HepG2 (cell line): ENCODE results near the gene NEK6. TPM values are rescaled to one million over a fixed set of nuclear protein-coding genes. Genes with fewer than 3 reads are reported as not detected.

Experiments
- ATAC-seq: fragments of 200-7000 bp; cut with Tn5 transposase; 3 replicates; pipeline ENCODE4 v1.9.1; 2020; ENCODE audit warnings: mild to moderate bottlenecking, moderate library complexity
- BruUV-seq: library from RNA; stranded (reverse); fragments of 400-500 nt; replicated peaks from 2 replicates; lab custom pipeline; 2021; lab: Mats Ljungman, UMichigan
- CTCF ChIA-PET: fragments of 300-600 bp; formaldehyde crosslinking; extraction: SDS; loops from one replicate; lab custom pipeline; 2021; ENCODE audit warnings: low total read pairs, inconsistent platforms, low intra/inter-chr PET ratio; lab: Yijun Ruan, JAX
- POLR2A ChIA-PET: fragments of 350-600 bp; sonication (Branson Sonifier 250); formaldehyde crosslinking; loops from one replicate; lab custom pipeline; 2020; ENCODE audit warnings: antibody characterized with exemption, inconsistent platforms; lab: Yijun Ruan, JAX
- DNase-seq: peaks from one replicate; pipeline ENCODE4 v3.0.0-alpha.2; 2015; ENCODE audit warnings: low spot score
- FAIRE-seq: peaks from 3 replicates; lab custom pipeline; 2011; peaks lifted over from hg19 to GRCh38; lab: Jason Lieb, UNC
- H2AFZ ChIP-seq: one replicate; pipeline ENCODE4 v1.6.1; 2011; ENCODE audit warnings: low read length, inconsistent platforms
- H3K27ac ChIP-seq: fragments of 300-600 bp; 3 replicates; pipeline ENCODE4 v1.8.0; 2011; ENCODE audit warnings: mixed run types, mild to moderate bottlenecking, mixed read lengths, low read length, inconsistent platforms; ENCODE audit not compliant: insufficient read depth; ENCODE audit errors: extremely low read length
- H3K27me3 ChIP-seq, 2 experiments: fragments of 200-600 bp in 1 of 2; 2 replicates in 1 of 2; 3 replicates in 1 of 2; pipeline versions ENCODE4 v1.6.0 to v1.8.0; 2011; ENCODE audit warnings: low read length in 2 of 2, mild to moderate bottlenecking in 2 of 2, moderate library complexity in 2 of 2, inconsistent platforms in 1 of 2; ENCODE audit not compliant: insufficient read depth in 2 of 2, control insufficient read depth in 1 of 2
- H3K36me3 ChIP-seq, 2 experiments: fragments of 200-600 bp in 1 of 2; replicated peaks in 1 of 2; 2 replicates in 1 of 2; 3 replicates in 1 of 2; pipeline versions ENCODE4 v1.5.1 to v1.8.0; 2011; ENCODE audit warnings: low read length in 2 of 2, inconsistent platforms in 1 of 2; ENCODE audit not compliant: insufficient read depth in 2 of 2, control insufficient read depth in 1 of 2
- H3K4me1 ChIP-seq: 2 replicates; pipeline ENCODE4 v1.5.1; 2012; ENCODE audit warnings: low read length, inconsistent platforms; ENCODE audit not compliant: insufficient read depth
- H3K4me2 ChIP-seq: 2 replicates; pipeline ENCODE4 v1.6.0; 2011; ENCODE audit warnings: low read depth, low read length, inconsistent platforms
- H3K4me3 ChIP-seq, 3 experiments: fragments of 200-600 bp in 1 of 3; sonication (generic), shearing (Covaris generic) in 1 of 3; replicated peaks in 1 of 3; 2 replicates each; pipeline ENCODE4 v1.5.1; 2011 to 2016; ENCODE audit warnings: low read length in 3 of 3, inconsistent platforms in 2 of 3, low read depth in 2 of 3, mild to moderate bottlenecking in 2 of 3, control low read depth in 1 of 3, mixed read lengths in 1 of 3; ENCODE audit not compliant: insufficient read depth in 1 of 3
- H3K79me2 ChIP-seq: one replicate; pipeline ENCODE4 v1.6.1; 2011; ENCODE audit warnings: low read length, inconsistent platforms; ENCODE audit not compliant: insufficient read depth
- H3K9ac ChIP-seq: 2 replicates; pipeline ENCODE4 v1.6.0; 2011; ENCODE audit warnings: mild to moderate bottlenecking, low read depth, low read length, inconsistent platforms; ENCODE audit not compliant: insufficient read depth
- H3K9me3 ChIP-seq: 2 replicates; pipeline ENCODE4 v1.5.1; 2012; ENCODE audit warnings: mild to moderate bottlenecking, low read length
- H4K20me1 ChIP-seq: 2 replicates; pipeline ENCODE4 v1.6.0; 2011; ENCODE audit warnings: inconsistent platforms, mild to moderate bottlenecking, low read length, moderate library complexity; ENCODE audit not compliant: insufficient read depth
- MED13 ChIP-seq: sonication (generic); formaldehyde crosslinking; IDR thresholded peaks from 2 replicates; pipeline ENCODE4 v1.5.0; 2020; ENCODE audit warnings: missing genetic modification reagents
- ZBTB3 ChIP-seq: sonication (generic); formaldehyde crosslinking; IDR thresholded peaks from 2 replicates; pipeline ENCODE4 v1.4.0; 2020; ENCODE audit warnings: low read depth, mild to moderate bottlenecking, moderate library complexity, missing genetic modification reagents, borderline replicate concordance
- ZNF33B ChIP-seq: sonication (generic); formaldehyde crosslinking; IDR thresholded peaks from 2 replicates; pipeline ENCODE4 v1.5.1; 2020; ENCODE audit warnings: mild to moderate bottlenecking, missing genetic modification reagents
- ZNF589 ChIP-seq: sonication (generic); formaldehyde crosslinking; conservative IDR thresholded peaks from 2 replicates; pipeline ENCODE4 v1.8.0; 2022; ENCODE audit warnings: mild to moderate bottlenecking, moderate library complexity, missing genetic modification reagents
- WGBS: methylation state at CpG from one replicate; pipeline ENCODE4 v1.1.6; 2017; ENCODE audit warnings: low lambda C conversion rate; 5-methylcytosine and 5-hydroxymethylcytosine counted together
- in situ Hi-C: cut with HindIII; loops from 2 replicates; pipeline ENCODE4 v1.10.0; 2017; ENCODE audit warnings: low pct_unique_long_range_greater_than_20kb; ENCODE audit not compliant: extremely low pct_ligation_motif_present
- intact Hi-C: fragments of 100-400 bp; cut with micrococcal nuclease; formaldehyde crosslinking; loops from one replicate; pipeline ENCODE4 v1.10.0; 2022; ENCODE audit not compliant: unreplicated experiment
- polyA plus RNA-seq, 8 experiments: library from polyadenylated mRNA; depleted of rRNA in 3 of 8; stranded (reverse) in 7 of 8; unstranded in 1 of 8; fragments of >200 nt; fragmentation: Illumina TruSeq in 4 of 8; extraction: Trizol in 4 of 8; gene quantifications; 2 replicates each; pipeline versions ENCODE4 v1.2.1 to v1.2.3, GENCODE V29; 2011 to 2016; ENCODE audit warnings: low read depth in 4 of 8, missing spikeins in 1 of 8, mixed read lengths in 1 of 8; ENCODE audit not compliant: insufficient read depth in 1 of 8
- total RNA-seq, 5 experiments: library from RNA; depleted of rRNA; stranded (reverse); fragments of >200 nt; fragmentation: Illumina TruSeq; extraction: Trizol; gene quantifications; 2 replicates each; pipeline ENCODE4 v1.2.3, GENCODE V29; 2016; ENCODE audit warnings: low read depth in 1 of 5
- TF ChIP-seq, protein P1 (sequence below): sonication (generic); formaldehyde crosslinking; IDR thresholded peaks from 2 replicates; pipeline ENCODE4 v1.5.1; 2020; ENCODE audit warnings: mild to moderate bottlenecking, missing genetic modification reagents, moderate library complexity

NEK6 gene
- total and polyA plus RNA-seq, 2 of the 13 experiments (the other 11 are each of a cell fraction or from before 2014, with no cell fraction given): 30.4 to 119 TPM

DNA sequence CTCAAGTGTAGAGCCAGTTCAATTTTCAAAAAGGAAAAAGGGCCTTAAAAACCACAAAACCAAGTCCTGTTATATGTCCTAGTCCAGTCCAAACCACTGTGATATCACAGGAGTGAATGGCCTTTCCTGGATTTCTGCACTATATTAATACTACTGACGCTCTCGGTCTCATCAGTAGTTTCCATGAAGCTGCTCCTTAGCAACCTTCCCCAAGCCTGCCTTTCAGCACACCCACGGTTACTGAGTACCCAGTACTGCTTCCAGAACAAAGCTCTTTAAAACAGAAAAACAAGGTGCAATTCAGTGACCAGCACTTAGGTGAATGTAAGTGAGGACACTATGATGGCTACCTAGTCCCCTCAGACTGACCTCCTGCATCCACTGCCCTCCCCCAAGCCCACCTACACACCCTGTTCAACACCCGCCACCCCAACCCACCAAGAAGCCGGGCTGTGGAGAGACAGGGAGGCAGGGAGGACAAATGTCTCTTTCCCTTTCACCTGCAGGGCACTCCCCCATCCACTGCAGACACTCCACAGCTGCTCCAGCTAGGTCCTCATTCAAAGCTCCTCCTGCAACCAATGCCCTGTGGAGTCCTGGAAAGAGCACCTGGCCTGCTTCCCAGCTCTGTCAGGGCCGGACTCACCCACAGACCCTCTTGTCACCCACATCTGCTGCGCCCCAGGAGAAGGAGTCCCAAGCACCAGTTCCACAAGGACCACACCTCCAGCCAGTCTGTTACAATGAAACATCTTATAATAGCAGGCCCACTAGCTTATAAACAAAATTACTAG, 131.6 kb downstream of the NEK6 start:
- ChIA-PET CTCF (no interaction called here), POLR2A (interaction anchor here (1.5 to 1.9 kb wide), 2 partner anchors 11 to 123 kb away, joined by 3 to 6 read pairs; no protein-coding TSS in a partner anchor)
- no peak overlapping the region for H3K9ac ChIP-seq
- no peaks in the 10 kb centered on the region for H3K9me3 ChIP-seq
- no peak overlapping the region; the same call in 1 of the 2 replicates for H3K4me2 ChIP-seq
- H3K4me3 ChIP-seq: no peak overlapping the region
- H3K4me1 ChIP-seq: peaks cover 89% of the 10 kb centered on the region
- DNase-seq (no peak), ATAC-seq (no peak), FAIRE-seq (no peak)
- no peak overlapping the region for H3K27ac ChIP-seq
- 95% methylated on average over 7 of the region's 7 CpGs for WGBS
- no peak overlapping the region for H2AFZ ChIP-seq
- H3K36me3 ChIP-seq: peaks cover 2 to 10% of the 10 kb centered on the region in 2 experiments; a peak in 4 of 5 replicates
- BruUV-seq: no TSS peak
- in situ Hi-C loops: no loop called here
- TF ChIP-seq ZNF589 (CRISPR knock-in tag) (no peak), ZBTB3 (CRISPR knock-in tag) (no peak), MED13 (CRISPR knock-in tag) (no peak), ZNF33B (CRISPR knock-in tag) (no peak)
- TF ChIP-seq, protein P1, sequence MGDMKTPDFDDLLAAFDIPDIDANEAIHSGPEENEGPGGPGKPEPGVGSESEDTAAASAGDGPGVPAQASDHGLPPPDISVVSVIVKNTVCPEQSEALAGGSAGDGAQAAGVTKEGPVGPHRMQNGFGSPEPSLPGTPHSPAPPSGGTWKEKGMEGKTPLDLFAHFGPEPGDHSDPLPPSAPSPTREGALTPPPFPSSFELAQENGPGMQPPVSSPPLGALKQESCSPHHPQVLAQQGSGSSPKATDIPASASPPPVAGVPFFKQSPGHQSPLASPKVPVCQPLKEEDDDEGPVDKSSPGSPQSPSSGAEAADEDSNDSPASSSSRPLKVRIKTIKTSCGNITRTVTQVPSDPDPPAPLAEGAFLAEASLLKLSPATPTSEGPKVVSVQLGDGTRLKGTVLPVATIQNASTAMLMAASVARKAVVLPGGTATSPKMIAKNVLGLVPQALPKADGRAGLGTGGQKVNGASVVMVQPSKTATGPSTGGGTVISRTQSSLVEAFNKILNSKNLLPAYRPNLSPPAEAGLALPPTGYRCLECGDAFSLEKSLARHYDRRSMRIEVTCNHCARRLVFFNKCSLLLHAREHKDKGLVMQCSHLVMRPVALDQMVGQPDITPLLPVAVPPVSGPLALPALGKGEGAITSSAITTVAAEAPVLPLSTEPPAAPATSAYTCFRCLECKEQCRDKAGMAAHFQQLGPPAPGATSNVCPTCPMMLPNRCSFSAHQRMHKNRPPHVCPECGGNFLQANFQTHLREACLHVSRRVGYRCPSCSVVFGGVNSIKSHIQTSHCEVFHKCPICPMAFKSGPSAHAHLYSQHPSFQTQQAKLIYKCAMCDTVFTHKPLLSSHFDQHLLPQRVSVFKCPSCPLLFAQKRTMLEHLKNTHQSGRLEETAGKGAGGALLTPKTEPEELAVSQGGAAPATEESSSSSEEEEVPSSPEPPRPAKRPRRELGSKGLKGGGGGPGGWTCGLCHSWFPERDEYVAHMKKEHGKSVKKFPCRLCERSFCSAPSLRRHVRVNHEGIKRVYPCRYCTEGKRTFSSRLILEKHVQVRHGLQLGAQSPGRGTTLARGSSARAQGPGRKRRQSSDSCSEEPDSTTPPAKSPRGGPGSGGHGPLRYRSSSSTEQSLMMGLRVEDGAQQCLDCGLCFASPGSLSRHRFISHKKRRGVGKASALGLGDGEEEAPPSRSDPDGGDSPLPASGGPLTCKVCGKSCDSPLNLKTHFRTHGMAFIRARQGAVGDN: peak; percentile 33; the same call in 1 of the 2 replicates
- intact Hi-C loops: no loop called here
- no peaks in the 10 kb centered on the region for H3K27me3 ChIP-seq
- H3K79me2 ChIP-seq: peaks cover 88% of the 10 kb centered on the region
- no peaks in the 10 kb centered on the region for H4K20me1 ChIP-seq
